HCT116 (cell line): ENCODE data around the gene LYSMD2. TPM values are rescaled to one million over a fixed set of nuclear protein-coding genes. Genes with fewer than 3 reads are reported as not detected.

Experiments used
- ATAC-seq: fragments of 200-7000 bp; cut with Tn5 transposase; 2 replicates; pipeline ENCODE4 v1.9.1; 2020; ENCODE audit warnings: mild to moderate bottlenecking, moderate library complexity
- BruUV-seq: library from RNA; stranded (reverse); fragments of 400-500 nt; replicated peaks from 2 replicates; lab custom pipeline; 2021; lab: Mats Ljungman, UMichigan
- CTCF ChIA-PET: fragments of 300-600 bp; sonication (Branson Sonifier 250); formaldehyde crosslinking; loops from one replicate; lab custom pipeline; 2021; ENCODE audit warnings: antibody characterized with exemption; lab: Charles Lee
- POLR2A ChIA-PET: fragments of 300-600, 350-600 bp; sonication (Branson Sonifier 250); formaldehyde crosslinking; loops from one replicate; lab custom pipeline; 2021; ENCODE audit warnings: antibody characterized with exemption; lab: Charles Lee
- RAD21 ChIA-PET, 2 experiments: fragments of 300-600 bp; sonication (Branson Sonifier 250); formaldehyde crosslinking; loops; one replicate each; lab custom pipeline; 2023; ENCODE audit warnings: low total read pairs in 2 of 2; ENCODE audit not compliant: uncharacterized antibody in 2 of 2, unreplicated experiment in 2 of 2, low non-redundant PET in 1 of 2; lab: Charles Lee
- DNase-seq: peaks from one replicate; pipeline ENCODE4 v3.0.0-alpha.2; 2010; ENCODE audit warnings: low read depth, low spot score
- H2AFZ ChIP-seq: fragments of 200-600 bp; shearing (Covaris generic), sonication (generic); 2 replicates; pipeline ENCODE4 v1.6.1; 2017; ENCODE audit warnings: low read depth, mixed run types, mixed read lengths, antibody characterized with exemption, low read length; ENCODE audit not compliant: poor library complexity, severe bottlenecking
- H3K27ac ChIP-seq: 2 replicates; pipeline ENCODE4 v1.5.1; 2012; ENCODE audit warnings: low read depth, low read length
- H3K27me3 ChIP-seq: fragments of 200-600 bp; sonication (generic); 2 replicates; pipeline ENCODE4 v1.6.1; 2016; ENCODE audit warnings: mixed run types, low read length, mixed read lengths; ENCODE audit not compliant: insufficient read depth
- H3K36me3 ChIP-seq, 2 experiments: fragments of 200-500 bp in 1 of 2; fragments of 200-600 bp in 1 of 2; sonication (Bioruptor generic) in 1 of 2; sonication (generic) in 1 of 2; 2 replicates each; pipeline versions ENCODE4 v1.5.1 to v1.6.1; 2014 to 2016; ENCODE audit warnings: low read length in 2 of 2, inconsistent platforms in 1 of 2, mixed read lengths in 1 of 2, mixed run types in 1 of 2; ENCODE audit not compliant: insufficient read depth in 2 of 2, control insufficient read depth in 1 of 2
- H3K4me1 ChIP-seq, 2 experiments: fragments of 200-600 bp in 1 of 2; sonication (generic) in 1 of 2; 2 replicates each; pipeline versions ENCODE4 v1.5.1 to v1.6.1; 2012 to 2017; ENCODE audit warnings: low read length in 2 of 2, inconsistent platforms in 1 of 2, mild to moderate bottlenecking in 1 of 2, mixed read lengths in 1 of 2, mixed run types in 1 of 2, moderate library complexity in 1 of 2; ENCODE audit not compliant: insufficient read depth in 2 of 2, control insufficient read depth in 1 of 2
- H3K4me2 ChIP-seq: fragments of 200-600 bp; sonication (generic); 2 replicates; pipeline ENCODE4 v1.6.1; 2017; ENCODE audit warnings: mixed run types, low read length, mixed read lengths
- H3K4me3 ChIP-seq, 2 experiments: fragments of 200-600 bp in 1 of 2; sonication (generic) in 1 of 2; replicated peaks in 1 of 2; 2 replicates each; pipeline ENCODE4 v1.5.1; 2011 to 2016; ENCODE audit warnings: low read length in 2 of 2, control low read depth in 1 of 2, low read depth in 1 of 2, mild to moderate bottlenecking in 1 of 2, mixed read lengths in 1 of 2, mixed run types in 1 of 2
- H3K79me2 ChIP-seq: fragments of 200-600 bp; sonication (generic); 2 replicates; pipeline ENCODE4 v1.6.1; 2017; ENCODE audit warnings: mild to moderate bottlenecking, mixed run types, low read length, moderate library complexity, mixed read lengths; ENCODE audit not compliant: insufficient read depth
- H3K9ac ChIP-seq: fragments of 200-600 bp; sonication (generic); 2 replicates; pipeline ENCODE4 v1.6.1; 2016; ENCODE audit warnings: low read length, mixed read lengths
- H3K9me2 ChIP-seq: fragments of 200-600 bp; sonication (generic), shearing (Covaris generic); 2 replicates; pipeline ENCODE4 v1.6.1; 2017; ENCODE audit warnings: mixed run types, mild to moderate bottlenecking, moderate library complexity; ENCODE audit not compliant: insufficient read depth
- H3K9me3 ChIP-seq, 2 experiments: fragments of 200-500 bp in 1 of 2; fragments of 200-600 bp in 1 of 2; sonication (Bioruptor generic) in 1 of 2; sonication (generic) in 1 of 2; 2 replicates each; pipeline ENCODE4 v1.6.1; 2014 to 2017; ENCODE audit warnings: low read length in 2 of 2, mixed read lengths in 2 of 2, inconsistent platforms in 1 of 2, low read depth in 1 of 2, mild to moderate bottlenecking in 1 of 2, mixed run types in 1 of 2, moderate library complexity in 1 of 2; ENCODE audit not compliant: control insufficient read depth in 1 of 2, insufficient read depth in 1 of 2
- H4K20me1 ChIP-seq: fragments of 200-600 bp; sonication (generic), shearing (Covaris generic); 2 replicates; pipeline ENCODE4 v1.6.1; 2017; ENCODE audit warnings: mixed run types, mild to moderate bottlenecking, moderate library complexity; ENCODE audit not compliant: insufficient read depth
- ATF3 ChIP-seq: IDR thresholded peaks from 2 replicates; pipeline ENCODE4 v1.6.1; 2012
- CEBPB ChIP-seq: IDR thresholded peaks from 2 replicates; pipeline ENCODE4 v1.6.1; 2012; ENCODE audit warnings: low read depth
- ELF1 ChIP-seq: IDR thresholded peaks from 2 replicates; pipeline ENCODE4 v1.6.1; 2012; ENCODE audit warnings: low read depth, borderline replicate concordance
- EZH2 ChIP-seq: fragments of 200-600 bp; sonication (generic); IDR thresholded peaks from 2 replicates; pipeline ENCODE4 v1.6.1; 2017; ENCODE audit warnings: antibody characterized with exemption, mixed run types
- JUND ChIP-seq: IDR thresholded peaks from 2 replicates; pipeline ENCODE4 v1.6.1; 2012
- POLR2AphosphoS5 ChIP-seq: IDR thresholded peaks from 2 replicates; pipeline ENCODE4 v1.6.1; 2011; ENCODE audit warnings: mild to moderate bottlenecking, low read depth, low read length, moderate library complexity
- REST ChIP-seq: IDR thresholded peaks from 2 replicates; pipeline ENCODE4 v1.6.1; 2012; ENCODE audit warnings: low read depth
- SP1 ChIP-seq: IDR thresholded peaks from 2 replicates; pipeline ENCODE4 v1.6.1; 2012; ENCODE audit warnings: low read depth
- TCF7L2 ChIP-seq: IDR thresholded peaks from 2 replicates; pipeline ENCODE4 v1.7.0; 2011; ENCODE audit warnings: borderline replicate concordance, inconsistent platforms; ENCODE audit not compliant: insufficient read depth, insufficient read length; ENCODE audit errors: extremely low read depth
- ZNF274 ChIP-seq: fragments of 200-500 bp; sonication (Bioruptor generic); IDR thresholded peaks from 2 replicates; pipeline ENCODE4 v1.6.1; 2014; ENCODE audit warnings: mild to moderate bottlenecking, low read depth, low read length, inconsistent platforms
- intact Hi-C: fragments of 100-400 bp; cut with micrococcal nuclease; formaldehyde crosslinking; loops from 2 replicates; pipeline ENCODE4 v1.10.0; 2022
- total RNA-seq: library from RNA; stranded (reverse); gene quantifications from one replicate; pipeline ENCODE4 v1.2.1, GENCODE V29; 2021; ENCODE audit not compliant: unreplicated experiment

Gene LYSMD2
- total RNA-seq, 1 experiment from 2014 or later: 10.8 TPM

- Histone ChIP-seq H3K4me3 (no peak overlapping the region), H3K4me2 (no peak overlapping the region), H4K20me1 (no peaks in the 10 kb centered on the region), H3K9ac (no peak overlapping the region), H2AFZ (no peak overlapping the region), H3K27me3 (peaks cover 63% of the 10 kb centered on the region), H3K9me2 (no peaks in the 10 kb centered on the region), H3K9me3 (no peaks in the 10 kb centered on the region), H3K4me1 (no peaks in the 10 kb centered on the region), H3K79me2 (no peaks in the 10 kb centered on the region), H3K36me3 (no peaks in the 10 kb centered on the region)
- ATAC-seq (no peak), DNase-seq (no peak)
- no TSS peak for BruUV-seq
- RAD21 ChIA-PET: no interaction called here
- CTCF ChIA-PET: no interaction called here
- POLR2A ChIA-PET: no interaction called here
- TF ChIP-seq CEBPB (no peak), SP1 (no peak), ATF3 (no peak), ZNF274 (no peak), POLR2AphosphoS5 (no peak), ELF1 (no peak), TCF7L2 (no peak), JUND (no peak), EZH2 (no peak), REST (no peak)
- TF ChIP-seq, all 23 proteins: peak for 0
- H3K27ac ChIP-seq: no peak overlapping the region
- intact Hi-C loops: no loop called here
These were observed 49.9 kb downstream of the LYSMD2 start for GRCh38 chr15:51687565-51687964.
